HG03521 (cell line): ENCODE data around the gene MAP3K3.

Experiments used
- ATAC-seq: cut with Tn5 transposase; IDR thresholded peaks from one replicate; pipeline ENCODE4 v1.9.1; 2021; ENCODE audit warnings: mild to moderate bottlenecking, moderate library complexity; ENCODE audit not compliant: unreplicated experiment

The MAP3K3 gene

DNA sequence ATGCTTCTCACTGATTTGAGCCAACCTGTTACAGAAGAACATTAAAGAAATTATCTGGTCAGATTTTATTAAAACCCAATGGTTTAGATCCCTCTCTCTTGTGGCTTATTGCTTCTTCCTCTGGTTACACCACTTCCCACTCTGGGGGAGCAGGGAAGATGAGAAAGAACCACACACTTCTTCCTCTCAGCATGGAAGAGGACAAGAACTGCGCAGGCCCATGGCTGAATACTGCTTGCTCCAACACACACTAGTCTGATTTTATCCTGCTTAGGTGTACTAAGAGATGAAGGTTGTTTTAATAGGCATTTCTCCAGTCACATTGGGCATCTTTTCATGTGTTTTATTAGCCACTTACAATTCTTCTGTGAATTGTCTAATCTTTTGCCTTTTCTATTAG, 27.6 kb downstream of the MAP3K3 start:
- ATAC-seq = no peak

DNA sequence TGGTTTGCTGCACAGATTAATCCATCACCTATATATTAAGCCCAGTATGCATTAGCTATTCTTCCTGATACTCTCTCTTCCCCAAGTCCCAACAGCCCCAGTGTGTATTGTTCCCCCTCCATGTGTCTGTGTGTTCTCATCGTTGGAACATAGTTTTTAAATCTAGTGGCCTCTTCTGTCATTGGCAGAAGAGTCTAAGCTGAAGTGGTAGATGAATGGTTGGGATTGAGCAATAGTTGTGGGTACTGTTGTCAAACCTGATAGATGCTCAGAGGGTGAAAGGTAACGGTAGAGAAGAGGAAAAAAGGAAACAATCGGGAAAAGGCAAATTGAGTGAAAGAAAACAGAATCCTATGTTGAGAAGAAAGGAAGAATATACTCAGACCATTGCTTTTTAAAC, 29.9 kb downstream of the MAP3K3 start:
- ATAC-seq = no peak

DNA sequence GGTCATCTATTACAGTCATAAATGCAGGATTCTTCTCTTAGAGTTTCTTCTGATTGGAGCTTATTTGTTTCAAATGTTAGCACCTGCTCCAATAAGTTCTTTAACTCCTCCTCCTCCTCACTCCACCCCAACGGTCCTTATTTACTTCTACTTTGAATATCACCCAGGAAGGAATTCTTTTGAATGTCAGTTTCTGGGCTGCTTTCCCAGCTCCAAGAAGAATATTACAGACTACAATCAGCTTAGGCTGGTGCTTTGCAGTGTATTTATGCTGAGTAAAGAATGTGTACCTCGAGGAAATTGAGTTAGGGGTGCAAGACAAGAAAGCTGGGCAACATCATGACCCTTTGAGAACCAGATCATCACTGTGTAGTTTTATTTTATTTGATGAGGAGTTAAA, 30.8 kb downstream of the MAP3K3 start:
- no peak for ATAC-seq

DNA sequence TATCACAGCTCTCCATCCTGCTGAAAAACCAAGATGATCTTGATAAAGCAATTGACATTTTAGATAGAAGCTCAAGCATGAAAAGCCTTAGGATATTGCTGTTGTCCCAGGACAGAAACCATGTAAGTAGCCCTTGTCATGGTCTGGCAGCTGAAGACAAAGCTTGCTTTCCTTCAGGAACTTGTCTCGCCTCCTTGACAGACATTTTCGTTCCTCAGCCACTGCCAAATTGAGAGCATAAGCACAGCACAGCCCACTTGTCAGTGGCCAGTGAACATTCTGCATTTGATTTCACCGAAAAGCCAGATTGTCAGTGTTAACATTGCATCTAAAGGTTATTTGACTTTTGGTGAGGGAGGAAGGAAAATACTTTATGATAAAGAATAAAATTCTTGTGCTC, 35.6 kb downstream of the MAP3K3 start:
- no peak for ATAC-seq

DNA sequence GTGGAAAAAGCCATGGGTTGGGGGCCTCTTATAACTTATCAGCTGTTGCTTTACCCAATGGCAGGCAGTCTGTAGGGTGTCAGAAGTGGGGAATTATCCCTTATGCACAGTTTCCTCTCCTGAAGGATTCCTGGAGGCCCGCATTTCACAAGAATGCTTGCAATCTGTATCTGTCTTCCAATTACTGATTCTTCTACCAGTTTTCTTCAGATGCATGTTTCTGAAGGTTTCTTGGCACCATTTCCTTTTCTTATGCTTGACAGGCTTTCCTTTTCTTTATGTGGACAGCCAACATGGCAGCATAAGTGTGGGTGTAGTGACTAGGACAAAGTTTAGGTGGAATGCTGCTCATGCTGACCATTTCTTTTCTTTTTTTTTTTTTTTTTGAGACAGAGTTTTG, 36.1 kb downstream of the MAP3K3 start:
- no peak for ATAC-seq

DNA sequence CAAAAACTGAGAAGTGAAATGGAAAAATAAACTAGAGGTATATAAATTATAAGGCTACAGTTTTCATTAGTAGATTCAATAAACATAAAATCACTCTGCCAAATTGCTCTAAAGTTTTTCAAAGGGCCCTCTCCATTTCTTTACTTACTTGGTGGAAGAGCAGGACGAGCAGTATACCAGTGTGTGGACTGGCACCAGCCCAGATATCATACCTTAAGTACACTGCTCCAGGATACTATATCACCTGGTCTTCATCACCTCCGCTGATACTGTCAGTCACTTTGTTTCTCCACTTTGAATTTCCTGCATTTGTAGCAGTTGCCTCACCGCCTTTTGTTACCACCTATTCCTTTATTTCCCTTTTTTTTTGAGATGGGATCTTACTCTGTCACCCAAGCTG, 37.6 kb downstream of the MAP3K3 start:
- no peak for ATAC-seq

DNA sequence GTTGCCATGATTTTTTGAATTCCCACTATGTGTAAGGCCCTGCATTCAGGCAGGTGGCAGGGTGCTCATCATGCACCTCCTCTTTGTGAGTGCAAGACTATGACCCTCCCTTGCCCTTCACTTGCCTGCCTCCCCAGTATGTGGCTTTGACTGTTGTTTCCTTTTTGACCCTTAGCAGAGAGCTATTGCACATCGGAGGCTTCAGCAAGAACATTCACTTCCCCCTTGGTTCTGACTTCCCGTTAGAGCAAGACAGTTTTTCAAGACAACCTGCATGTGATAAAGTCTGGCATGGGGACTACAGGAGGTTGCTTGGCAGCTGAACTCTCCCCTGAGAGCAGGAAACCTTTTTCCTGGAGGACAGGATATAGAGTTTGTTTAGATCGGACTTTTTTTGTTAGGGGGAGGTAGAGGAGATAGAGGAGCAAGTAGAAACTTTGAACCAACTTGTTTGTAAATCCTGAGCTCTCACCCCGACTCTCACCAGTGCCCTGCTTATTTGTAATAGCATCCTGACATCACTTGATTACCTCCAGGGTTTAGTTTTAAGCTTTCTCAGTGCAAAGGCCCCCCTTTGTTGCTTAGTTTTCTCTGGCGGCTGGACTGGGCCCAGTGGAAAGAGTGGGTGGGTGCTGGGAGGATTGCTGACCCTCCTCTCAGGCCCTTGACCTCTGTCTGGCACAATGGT, 43.5 kb downstream of the MAP3K3 start:
- peak; percentile 48 for ATAC-seq

DNA sequence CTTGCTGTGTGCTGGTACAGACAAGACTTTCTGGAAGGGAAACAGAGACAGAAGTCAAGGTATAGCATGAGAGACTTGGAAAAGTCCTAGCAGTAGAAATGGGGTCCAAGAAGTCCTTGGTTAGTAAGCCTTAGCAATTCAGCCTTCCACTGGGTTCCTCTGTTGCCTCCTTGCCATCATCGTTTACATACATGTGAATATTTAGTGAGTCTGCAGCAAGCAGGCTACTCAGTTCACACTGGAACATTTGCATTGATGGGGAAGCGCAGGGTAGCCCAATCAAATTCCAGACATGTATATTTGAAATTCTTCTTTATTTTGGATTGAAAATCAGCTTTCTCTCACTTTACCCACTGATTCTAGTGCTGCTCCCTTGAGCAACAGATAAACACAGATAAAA, 50.6 kb downstream of the MAP3K3 start:
- no peak for ATAC-seq

DNA sequence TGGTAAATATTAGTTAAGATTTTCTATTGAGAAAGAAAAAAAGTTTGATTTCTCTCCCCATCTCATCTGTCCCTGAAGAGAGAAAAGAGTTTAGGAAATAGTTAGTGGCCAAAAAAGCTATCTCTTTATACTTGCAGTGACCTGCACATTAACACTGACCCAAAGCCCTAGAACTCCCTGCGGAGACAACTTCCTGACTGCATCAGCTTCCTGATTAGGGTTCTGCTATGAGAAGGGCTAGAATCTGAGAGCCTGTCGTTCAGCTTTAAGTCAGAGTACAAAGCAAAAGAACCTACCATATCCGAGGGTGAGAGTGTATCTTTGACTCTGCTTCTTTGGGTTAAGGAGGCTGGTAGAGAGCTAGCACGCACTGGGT, 53.0 kb downstream of the MAP3K3 start:
- no peak for ATAC-seq

DNA sequence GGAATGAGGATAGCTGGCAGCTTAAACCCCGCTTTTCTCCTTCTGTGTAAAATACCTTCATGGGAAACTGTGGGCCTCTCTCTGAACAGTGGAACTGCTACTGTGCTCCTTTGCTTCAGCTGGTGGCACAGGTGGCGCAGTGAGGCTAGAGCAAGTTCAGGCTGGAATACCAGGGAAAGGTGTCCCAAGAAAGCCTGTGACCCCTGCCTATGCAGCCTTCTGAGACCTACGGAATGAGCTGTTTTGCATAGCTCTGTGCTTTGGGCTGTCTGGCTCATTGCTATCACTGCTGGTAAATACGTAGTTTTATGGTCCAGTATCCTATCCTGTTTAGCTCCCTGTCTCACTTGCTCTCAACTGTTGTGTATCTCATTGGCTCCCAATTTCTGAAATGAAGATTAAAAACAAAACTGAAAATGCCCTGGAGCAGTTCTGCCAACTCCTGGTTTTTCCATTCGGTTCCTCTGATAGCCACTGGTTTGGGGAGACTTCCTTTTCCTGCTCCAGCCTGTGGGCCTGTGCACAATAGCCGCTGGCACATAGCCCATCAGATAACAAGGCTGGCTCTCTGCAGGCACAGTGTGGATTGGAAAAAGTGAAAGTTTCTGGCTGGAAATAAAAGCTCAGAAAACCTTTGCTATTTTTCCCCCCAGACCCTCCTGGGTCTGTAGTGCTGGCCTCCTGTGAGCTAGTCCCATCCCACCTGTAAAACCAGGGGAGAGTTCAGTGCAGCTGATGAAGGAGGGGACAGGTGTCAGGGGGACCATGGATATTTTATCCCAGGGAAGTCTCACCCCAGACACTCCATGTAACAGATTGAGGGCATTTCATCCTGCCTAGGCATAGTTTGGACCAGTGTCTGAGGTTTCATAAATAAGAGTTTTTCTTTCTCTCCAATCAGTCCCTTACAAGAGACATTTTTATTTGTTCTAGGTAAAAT, 53.7 kb downstream of the MAP3K3 start:
- no peak for ATAC-seq

DNA sequence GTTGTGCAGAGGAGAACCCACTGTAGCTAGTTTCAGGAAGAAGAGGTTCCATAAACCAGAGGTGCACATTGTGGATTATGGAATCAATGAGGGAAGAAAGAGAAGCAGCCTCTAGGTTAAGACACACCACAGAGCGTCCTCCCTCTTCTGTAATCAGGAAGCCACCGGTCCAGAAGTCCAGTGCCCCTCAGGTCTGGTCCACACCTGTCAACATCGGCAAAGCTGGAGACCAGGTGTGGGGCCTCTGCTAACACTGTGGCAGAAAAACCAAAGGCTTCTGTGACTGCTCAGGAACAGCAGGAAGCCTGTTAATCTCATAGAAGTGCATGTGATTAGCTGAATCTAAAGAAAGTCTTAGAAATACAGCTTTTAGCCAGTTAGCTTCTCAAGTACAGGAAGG, 54.4 kb downstream of the MAP3K3 start:
- ATAC-seq = no peak

DNA sequence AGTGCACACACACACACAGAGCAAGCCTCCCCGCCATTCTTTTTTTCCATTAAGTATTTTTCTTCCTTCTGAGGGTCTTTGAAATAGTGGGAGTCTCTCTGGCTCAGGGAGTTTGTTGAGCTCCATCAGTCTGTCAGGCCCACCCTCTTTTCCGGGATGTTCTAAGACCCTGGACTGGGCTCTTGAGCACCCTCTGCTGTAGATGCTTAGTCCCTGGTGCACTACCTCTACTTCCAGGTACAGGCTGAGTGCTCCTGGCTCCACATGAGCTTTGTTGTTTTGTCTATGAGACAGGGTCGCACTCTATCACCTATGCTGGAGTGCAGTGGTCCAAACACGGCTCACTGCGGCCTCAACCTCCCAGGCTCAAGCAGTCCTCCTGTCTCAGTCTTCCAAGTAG, 57.0 kb downstream of the MAP3K3 start:
- ATAC-seq = no peak

DNA sequence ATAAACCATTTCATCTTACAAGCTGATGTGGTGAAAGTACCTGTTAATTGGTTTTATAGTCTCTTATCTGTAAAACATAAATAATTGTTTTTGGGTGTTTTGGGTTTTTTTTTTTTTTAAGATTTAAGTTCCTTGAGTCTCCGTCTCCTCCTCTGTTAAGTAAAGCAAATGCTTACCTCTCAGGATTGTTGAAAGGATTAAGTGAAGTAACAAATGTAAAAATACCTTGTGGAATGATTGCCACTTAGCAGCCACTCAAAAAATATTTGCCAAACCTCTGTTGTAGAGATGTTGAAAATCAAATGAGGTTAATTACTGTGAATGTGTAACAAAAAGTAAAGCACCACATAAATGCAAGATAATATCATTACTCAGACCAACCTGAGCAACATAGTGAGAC, 58.5 kb downstream of the MAP3K3 start:
- ATAC-seq = no peak

DNA sequence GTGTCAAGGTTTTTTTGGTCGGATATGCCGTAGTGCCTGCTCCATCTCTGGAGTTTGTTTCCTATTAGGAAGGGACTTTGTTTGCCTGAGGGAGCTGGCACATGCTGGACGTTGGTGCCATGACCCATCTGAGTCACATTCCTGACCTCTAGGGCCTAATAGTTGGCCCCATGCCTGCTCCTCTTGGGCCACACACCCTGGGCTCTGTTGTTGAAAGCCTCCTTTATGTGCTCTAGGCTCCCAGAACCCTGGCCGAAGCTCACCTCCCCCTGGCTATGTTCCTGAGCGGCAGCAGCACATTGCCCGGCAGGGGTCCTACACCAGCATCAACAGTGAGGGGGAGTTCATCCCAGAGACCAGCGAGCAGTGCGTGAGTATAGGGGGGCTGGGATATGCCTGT, 59.3 kb downstream of the MAP3K3 start:
- no peak for ATAC-seq

DNA sequence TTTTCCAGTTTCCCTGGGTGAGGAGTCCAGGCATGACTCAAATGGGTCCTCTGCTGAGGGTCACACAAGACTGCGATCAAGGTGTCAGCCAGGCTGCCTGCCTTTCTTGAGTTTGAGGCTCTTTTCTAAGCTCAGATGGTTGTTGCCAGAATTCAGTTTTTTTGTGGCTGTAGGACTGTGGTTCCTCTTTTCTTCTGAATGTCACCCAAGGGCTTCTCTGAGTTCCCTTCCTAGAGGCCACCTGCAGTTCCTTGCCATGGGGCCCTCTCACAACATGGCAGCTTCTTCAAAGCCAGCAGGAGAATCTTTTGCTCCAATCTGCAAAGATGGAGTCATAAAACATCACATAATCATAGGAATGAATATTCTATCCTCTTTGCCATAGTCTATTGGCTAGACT, 60.2 kb downstream of the MAP3K3 start:
- no peak for ATAC-seq

DNA sequence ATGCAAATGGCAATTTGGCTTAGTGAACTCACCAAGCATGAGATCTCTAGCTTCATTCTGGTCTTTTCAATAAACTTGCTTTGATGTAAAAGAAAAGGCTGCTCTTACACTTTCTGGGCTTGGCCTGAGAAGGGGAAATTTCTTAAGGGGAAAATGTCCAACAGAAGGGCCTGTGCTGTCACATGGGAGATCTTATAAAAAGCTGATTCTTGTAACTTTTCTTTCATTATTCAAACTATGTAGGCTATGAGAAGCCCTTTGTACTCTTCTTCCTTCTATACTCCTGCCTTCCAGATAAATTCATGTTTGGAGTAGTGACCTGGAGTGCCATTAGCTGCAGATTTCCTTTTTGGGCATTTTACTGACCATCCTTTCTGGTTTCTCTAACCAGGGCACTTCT, 60.8 kb downstream of the MAP3K3 start:
- no peak for ATAC-seq

DNA sequence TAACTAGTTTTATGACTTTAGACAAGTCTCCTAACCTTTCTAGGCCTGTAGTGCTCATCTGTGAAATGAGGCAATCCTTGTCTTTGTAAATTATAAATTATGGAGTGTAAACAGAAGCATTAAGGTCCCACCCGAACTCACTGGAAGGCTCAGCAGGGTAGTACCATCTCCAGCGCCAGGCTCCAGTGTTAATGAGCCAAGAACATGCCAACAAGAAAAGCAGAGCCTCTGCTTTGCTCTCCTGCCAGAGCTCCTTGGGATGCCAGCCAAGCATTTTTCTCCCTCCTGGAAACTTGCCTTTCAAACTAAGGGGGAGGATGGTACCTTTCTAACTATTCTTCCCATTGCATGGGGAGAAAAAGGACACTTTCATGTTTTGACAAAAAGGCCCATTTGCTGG, 62.8 kb downstream of the MAP3K3 start:
- ATAC-seq = no peak

DNA sequence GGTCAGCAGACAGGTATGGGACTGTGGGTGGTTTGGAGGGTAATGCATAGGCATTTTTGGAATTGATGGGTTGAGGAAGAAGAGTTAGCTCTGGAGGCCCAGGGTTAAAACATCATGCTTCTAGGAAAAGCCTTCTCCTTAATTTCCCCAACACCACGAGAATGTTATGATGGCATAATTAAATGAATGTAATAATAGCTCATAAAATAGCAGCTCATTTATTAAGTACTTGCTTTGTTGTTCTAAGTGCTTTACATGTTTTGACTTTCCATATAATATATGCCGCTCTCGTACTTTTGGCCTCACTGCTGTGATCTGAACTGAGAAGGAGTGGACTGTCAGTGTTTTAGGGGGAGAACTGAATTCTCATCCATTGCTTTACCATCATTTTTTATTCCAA, 63.4 kb downstream of the MAP3K3 start:
- no peak for ATAC-seq

DNA sequence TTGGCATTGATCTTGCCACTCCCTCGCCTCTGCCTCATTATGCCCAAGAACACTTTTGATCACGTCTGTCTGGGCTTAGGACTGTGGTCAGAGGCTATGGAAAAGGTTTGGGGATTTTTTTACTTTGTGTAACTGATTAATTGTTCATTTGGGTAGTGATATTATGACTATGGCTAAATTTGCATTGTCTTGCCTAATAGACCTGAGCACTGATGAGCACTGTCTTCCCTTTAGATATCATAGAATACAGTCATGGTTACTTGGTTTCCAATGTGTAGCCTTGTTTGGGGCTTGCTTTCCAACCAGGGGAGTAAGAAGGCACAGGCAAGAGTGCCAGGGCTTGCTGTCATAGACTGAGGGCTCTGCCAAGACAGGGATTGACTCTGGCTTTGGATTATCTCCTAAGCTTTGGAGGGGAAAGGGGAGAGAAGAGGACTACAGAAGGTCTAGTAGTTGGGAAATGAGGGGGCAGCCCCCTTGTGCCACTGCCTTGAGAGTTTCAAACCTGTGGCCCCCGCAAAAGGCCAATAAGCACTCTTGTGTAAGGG, 64.0 kb downstream of the MAP3K3 start:
- ATAC-seq = no peak

DNA sequence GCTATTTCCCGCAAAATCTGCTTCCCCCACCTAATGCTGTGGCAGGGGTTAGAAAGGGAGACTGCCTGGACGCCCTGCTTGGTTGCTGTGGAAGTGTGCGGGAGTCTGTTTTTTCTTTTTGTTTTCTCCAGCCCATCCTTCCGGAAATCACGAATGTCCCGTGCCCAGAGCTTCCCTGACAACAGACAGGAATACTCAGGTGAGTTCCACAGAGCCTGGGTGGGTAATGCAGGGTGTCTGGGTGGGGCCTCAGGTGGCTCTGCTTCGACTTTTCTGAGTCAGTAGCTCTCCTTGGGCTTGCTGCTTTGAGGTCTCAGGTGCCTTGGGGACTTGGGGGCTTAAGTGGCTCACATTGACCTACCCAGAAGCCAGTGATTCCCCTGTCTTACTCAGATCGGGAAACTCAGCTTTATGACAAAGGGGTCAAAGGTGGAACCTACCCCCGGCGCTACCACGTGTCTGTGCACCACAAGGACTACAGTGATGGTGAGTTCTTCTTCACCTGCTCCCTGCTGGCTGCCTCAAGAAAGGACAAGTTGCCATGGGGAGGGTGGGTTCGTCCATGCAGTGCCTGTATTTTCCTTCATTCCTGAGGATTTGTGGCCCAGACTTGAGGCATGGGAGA, 66.3 kb downstream of the MAP3K3 start:
- ATAC-seq = no peak

DNA sequence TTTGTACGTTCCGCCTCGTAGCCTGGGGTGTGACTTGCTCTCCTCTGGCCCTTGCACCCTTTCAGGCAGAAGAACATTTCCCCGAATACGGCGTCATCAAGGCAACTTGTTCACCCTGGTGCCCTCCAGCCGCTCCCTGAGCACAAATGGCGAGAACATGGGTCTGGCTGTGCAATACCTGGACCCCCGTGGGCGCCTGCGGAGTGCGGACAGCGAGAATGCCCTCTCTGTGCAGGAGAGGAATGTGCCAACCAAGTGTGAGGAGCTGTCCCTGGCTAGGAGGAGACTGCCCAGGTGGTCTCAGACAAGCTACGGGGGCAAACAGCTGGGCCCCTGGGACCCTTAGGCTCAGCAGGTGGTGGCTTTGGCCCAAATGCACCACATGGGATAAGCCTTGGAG, 67.3 kb downstream of the MAP3K3 start:
- no peak for ATAC-seq
